T-helper 1 cell (primary cell): ENCODE measurements around the gene GAL3ST3.
A peak's percentile ranks its signal among the peaks of the same experiment; 100 is the strongest.

Source experiments
- DNase-seq, 5 donors: peaks; one replicate each; pipeline ENCODE4 v3.0.0-alpha.2; 2012 to 2020

Gene GAL3ST3

GRCh38 chr11:66069715-66070603 is 21.0 kb upstream of the GAL3ST3 start, which contains the start of gene PACS1:
Gene PACS1, plus strand, starts transcription at chr11:66070272. Its CDS starts 215 bp downstream, at chr11:66070487.
- peak; percentile 58 to 80 (median 69) for DNase-seq

- DNase-seq = no peak
Observed at GRCh38 chr11:66068923-66069714, 20.2 kb upstream of the GAL3ST3 start.

GRCh38 chr11:66068154-66068821 is 19.3 kb upstream of the GAL3ST3 start:
- DNase-seq = peak; percentile 44 to 71 (median 63)

GRCh38 chr11:66067640-66068039 is 18.7 kb upstream of the GAL3ST3 start:
- DNase-seq = no peak

GRCh38 chr11:66066751-66067150 is 17.8 kb upstream of the GAL3ST3 start:
- DNase-seq = no peak

GRCh38 chr11:66064571-66064970 is 15.6 kb upstream of the GAL3ST3 start:
- DNase-seq = no peak

GRCh38 chr11:66063900-66064299 is 14.9 kb upstream of the GAL3ST3 start:
- DNase-seq = no peak

GRCh38 chr11:66062408-66062807 is 13.4 kb upstream of the GAL3ST3 start:
- DNase-seq = no peak

GRCh38 chr11:66061268-66061667 is 12.3 kb upstream of the GAL3ST3 start:
- no peak for DNase-seq

- no peak for DNase-seq
Observed at GRCh38 chr11:66059966-66060680, 11.2 kb upstream of the GAL3ST3 start.

GRCh38 chr11:66056501-66056900 is 7.5 kb upstream of the GAL3ST3 start:
- no peak for DNase-seq

GRCh38 chr11:66055021-66055420 is 6.1 kb upstream of the GAL3ST3 start:
- DNase-seq = no peak

GRCh38 chr11:66052664-66052982 is 3.7 kb upstream of the GAL3ST3 start:
- DNase-seq = no peak

- peak; percentile 92 to 100 (median 95) for DNase-seq
Observed at GRCh38 chr11:66051766-66052663, 3.1 kb upstream of the GAL3ST3 start, which contains the start of gene SF3B2. Gene SF3B2, plus strand, starts transcription at chr11:66052364. Its CDS starts 21 bp downstream, at chr11:66052385.

GRCh38 chr11:66051371-66051765 is 2.4 kb upstream of the GAL3ST3 start:
- DNase-seq = no peak

GRCh38 chr11:66050581-66051231 is 1.7 kb upstream of the GAL3ST3 start:
- DNase-seq = no peak

- DNase-seq = no peak
Observed at GRCh38 chr11:66047541-66048365, 1.2 kb downstream of the GAL3ST3 start.

- no peak for DNase-seq
Observed at GRCh38 chr11:66046901-66047300, 2.1 kb downstream of the GAL3ST3 start.

- DNase-seq = peak; percentile 67 to 83 (median 79)
Observed at GRCh38 chr11:66045177-66045639, 3.8 kb downstream of the GAL3ST3 start.

GRCh38 chr11:66044757-66045156 is 4.2 kb downstream of the GAL3ST3 start:
- DNase-seq = no peak
